Memory B cell (primary cell): ENCODE results near the gene SMIM9.
"Not testable (repeated sequence)": the region's sequence is repeated elsewhere in the genome, so short reads cannot be mapped to it uniquely, and the experiment has no call there.

Experiments
- ATAC-seq: fragments of 150-1000 bp; cut with Tn5 transposase; 2 replicates; pipeline ENCODE4 v1.10.0; 2021; ENCODE audit warnings: low read depth, mild to moderate bottlenecking, moderate library complexity
- DNase-seq, 2 donors: peaks; one replicate each; pipeline ENCODE4 v3.0.0; 2022; ENCODE audit warnings: low spot score in 2 of 2
- H3K27ac Mint-ChIP-seq: one replicate; pipeline ENCODE4 v1.8.0; 2022; ENCODE audit warnings: mild to moderate bottlenecking, moderate library complexity, mixed read lengths
- H3K27me3 Mint-ChIP-seq: one replicate; pipeline ENCODE4 v1.8.0; 2022; ENCODE audit warnings: mixed read lengths
- H3K36me3 Mint-ChIP-seq: one replicate; pipeline ENCODE4 v1.8.0; 2022; ENCODE audit warnings: mild to moderate bottlenecking, mixed read lengths
- H3K4me1 Mint-ChIP-seq: one replicate; pipeline ENCODE4 v1.8.0; 2022; ENCODE audit warnings: mixed read lengths
- H3K4me3 Mint-ChIP-seq: one replicate; pipeline ENCODE4 v1.8.0; 2022; ENCODE audit warnings: mild to moderate bottlenecking, moderate library complexity, mixed read lengths
- H3K9me3 Mint-ChIP-seq: one replicate; pipeline ENCODE4 v1.8.0; 2022; ENCODE audit warnings: mixed read lengths

SMIM9 gene

DNA sequence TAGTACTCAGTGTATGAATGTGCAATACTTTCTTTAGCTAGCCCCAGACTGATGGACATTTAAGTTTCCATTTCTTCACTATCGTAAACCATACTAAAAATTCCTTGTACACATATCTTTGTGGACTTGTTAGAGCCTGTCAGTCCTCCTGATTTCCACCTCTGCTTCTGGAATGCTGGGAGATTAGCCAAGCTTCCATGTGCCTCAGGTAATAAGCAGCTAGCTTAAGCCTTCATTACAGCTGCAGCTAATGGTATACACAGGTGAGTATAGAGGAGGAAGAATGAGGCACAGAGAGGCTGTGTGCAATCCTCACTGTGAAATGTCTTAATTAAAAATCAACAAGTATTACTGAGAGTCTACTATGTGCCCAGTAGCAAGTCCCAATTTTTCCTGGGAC, 9.8 kb downstream of the SMIM9 start:
- no peaks in the 10 kb centered on the region for H3K27me3 Mint-ChIP-seq
- no peaks in the 10 kb centered on the region for H3K9me3 Mint-ChIP-seq
- H3K4me3 Mint-ChIP-seq, result no peak overlapping the region
- no peak overlapping the region for H3K27ac Mint-ChIP-seq
- no peak for ATAC-seq
- no peaks in the 10 kb centered on the region for H3K36me3 Mint-ChIP-seq
- no peak for DNase-seq
- H3K4me1 Mint-ChIP-seq, result peaks cover 21% of the 10 kb centered on the region

GRCh38 chrX:154822029-154822428, 12.4 kb downstream of the SMIM9 start:
- no peaks in the 10 kb centered on the region for H3K9me3 Mint-ChIP-seq
- DNase-seq (no peak), ATAC-seq (no peak)
- H3K27ac Mint-ChIP-seq, result peak overlapping the region; percentile 20
- H3K27me3 Mint-ChIP-seq, result no peaks in the 10 kb centered on the region
- H3K36me3 Mint-ChIP-seq, result no peaks in the 10 kb centered on the region
- H3K4me3 Mint-ChIP-seq, result no peak overlapping the region
- peaks cover 9% of the 10 kb centered on the region for H3K4me1 Mint-ChIP-seq

GRCh38 chrX:154821523-154821922, 12.9 kb downstream of the SMIM9 start:
- no peak for ATAC-seq
- H3K36me3 Mint-ChIP-seq, result no peaks in the 10 kb centered on the region
- no peaks in the 10 kb centered on the region for H3K9me3 Mint-ChIP-seq
- DNase-seq, result no peak
- no peaks in the 10 kb centered on the region for H3K27me3 Mint-ChIP-seq
- no peak overlapping the region for H3K27ac Mint-ChIP-seq
- peaks cover 9% of the 10 kb centered on the region for H3K4me1 Mint-ChIP-seq
- H3K4me3 Mint-ChIP-seq, result no peak overlapping the region

DNA sequence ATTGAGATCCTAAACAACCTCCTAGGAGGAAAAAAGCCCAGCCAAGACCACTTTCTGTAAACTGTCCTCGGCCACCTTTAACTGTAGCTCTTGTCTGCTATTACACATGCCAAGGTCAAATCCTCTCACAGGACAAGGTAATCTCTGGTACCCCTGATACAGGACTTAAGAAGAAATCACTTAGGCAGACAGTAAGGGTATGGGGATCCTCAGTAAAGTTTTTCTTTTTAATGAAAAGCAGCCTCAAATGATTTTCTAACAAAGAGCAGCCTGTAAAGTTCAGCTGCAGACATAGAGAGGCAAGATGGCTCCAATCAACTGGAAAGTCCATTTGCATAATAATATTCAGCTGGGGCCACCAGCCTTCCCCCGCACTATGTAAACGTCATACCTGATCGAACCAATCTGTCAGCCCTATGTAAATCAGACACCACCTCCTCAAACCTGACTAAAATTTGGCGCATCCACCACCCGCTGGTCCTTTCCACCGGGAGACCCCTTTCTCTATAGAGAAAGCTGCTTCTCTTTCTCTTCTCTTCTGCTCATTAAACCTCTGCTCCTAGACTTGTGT, 14.6 kb downstream of the SMIM9 start:
- Mint-ChIP-seq H3K36me3 (no peaks in the 10 kb centered on the region), H3K27me3 (no peaks in the 10 kb centered on the region), H3K4me1 (peaks cover 9% of the 10 kb centered on the region), H3K27ac (peak overlapping the region; percentile 76), H3K9me3 (no peaks in the 10 kb centered on the region), H3K4me3 (peak overlapping the region; percentile 74)
- peak; percentile 99 for ATAC-seq
- peak; percentile 24 for DNase-seq

DNA sequence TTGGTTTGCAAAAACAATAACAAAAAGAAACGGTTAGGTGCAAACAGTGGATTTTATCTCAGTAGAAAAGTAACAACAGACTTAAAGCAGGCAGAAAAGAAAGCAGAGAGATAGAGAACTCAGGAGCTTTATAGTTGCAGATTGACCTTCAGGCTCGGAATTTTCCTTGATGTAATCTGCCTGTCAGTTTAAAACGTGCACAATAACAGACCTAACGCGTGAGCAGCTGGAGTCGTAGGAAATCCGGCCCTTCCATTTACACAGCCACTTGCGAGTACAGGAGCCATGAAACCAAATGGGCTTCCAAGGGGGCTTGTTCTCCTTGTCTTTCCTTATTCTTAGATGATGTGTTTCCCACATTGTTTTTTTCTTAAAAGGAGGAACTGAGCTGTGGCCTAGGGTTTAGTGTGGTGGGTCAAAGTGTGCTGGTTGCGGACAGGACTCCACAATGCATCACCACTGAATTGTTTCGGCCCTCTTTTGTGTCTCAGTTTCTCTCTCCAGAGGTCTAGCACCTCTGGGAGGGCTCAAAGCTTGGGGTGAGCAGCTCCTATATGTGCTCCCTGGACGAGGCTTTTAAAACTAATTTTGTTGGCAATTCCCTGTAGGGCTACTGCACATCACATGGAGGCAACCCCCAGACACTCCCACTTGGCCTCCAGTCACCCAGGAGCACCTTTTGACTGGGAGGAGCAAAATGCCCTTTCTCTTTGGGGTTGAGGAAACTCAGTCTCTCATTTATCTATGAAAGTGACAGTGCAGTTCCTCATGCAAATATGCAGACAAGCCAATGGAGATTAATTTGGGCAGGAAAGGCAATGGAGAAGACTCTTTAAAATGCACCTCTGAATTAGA, 15.3 kb downstream of the SMIM9 start:
- Mint-ChIP-seq H3K4me1 (peaks cover 9% of the 10 kb centered on the region), H3K9me3 (no peaks in the 10 kb centered on the region), H3K27ac (peak overlapping the region; percentile 76), H3K27me3 (no peaks in the 10 kb centered on the region), H3K4me3 (peak overlapping the region; percentile 74), H3K36me3 (no peaks in the 10 kb centered on the region)
- ATAC-seq (peak; percentile 49), DNase-seq (no peak)

GRCh38 chrX:154817048-154817618, 17.3 kb downstream of the SMIM9 start:
- H3K4me3 Mint-ChIP-seq, H3K4me1 Mint-ChIP-seq, H3K27me3 Mint-ChIP-seq, ATAC-seq, H3K36me3 Mint-ChIP-seq, H3K9me3 Mint-ChIP-seq, H3K27ac Mint-ChIP-seq, DNase-seq: not testable (repeated sequence)

DNA sequence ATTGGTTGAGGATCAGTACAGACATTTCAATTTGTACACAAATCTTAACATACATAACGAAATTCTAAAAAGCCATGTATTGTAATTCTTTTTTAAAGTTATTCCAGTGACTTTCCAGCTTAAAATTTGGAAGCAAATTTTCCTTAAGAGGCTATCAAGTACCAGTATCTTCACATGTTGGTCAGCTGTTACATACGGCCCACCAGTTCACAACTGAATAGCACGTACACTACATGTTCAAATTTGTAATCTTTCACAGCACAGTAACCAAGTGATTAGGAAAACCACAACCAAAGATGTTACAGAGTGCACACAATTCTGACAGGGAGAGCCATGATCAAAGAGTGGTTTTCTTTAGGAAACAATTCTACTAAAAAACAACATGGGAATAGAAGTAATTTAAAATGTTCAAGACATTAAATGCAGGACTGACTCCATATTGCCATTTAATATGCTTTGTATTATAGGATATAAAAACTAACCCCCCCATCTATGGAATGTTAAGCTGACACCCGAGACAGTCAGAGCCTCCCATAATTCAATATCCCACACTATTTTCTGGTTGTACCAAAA, 18.1 kb downstream of the SMIM9 start:
- ATAC-seq, H3K4me3 Mint-ChIP-seq, DNase-seq, H3K9me3 Mint-ChIP-seq, H3K36me3 Mint-ChIP-seq, H3K4me1 Mint-ChIP-seq, H3K27me3 Mint-ChIP-seq, H3K27ac Mint-ChIP-seq: not testable (repeated sequence)

DNA sequence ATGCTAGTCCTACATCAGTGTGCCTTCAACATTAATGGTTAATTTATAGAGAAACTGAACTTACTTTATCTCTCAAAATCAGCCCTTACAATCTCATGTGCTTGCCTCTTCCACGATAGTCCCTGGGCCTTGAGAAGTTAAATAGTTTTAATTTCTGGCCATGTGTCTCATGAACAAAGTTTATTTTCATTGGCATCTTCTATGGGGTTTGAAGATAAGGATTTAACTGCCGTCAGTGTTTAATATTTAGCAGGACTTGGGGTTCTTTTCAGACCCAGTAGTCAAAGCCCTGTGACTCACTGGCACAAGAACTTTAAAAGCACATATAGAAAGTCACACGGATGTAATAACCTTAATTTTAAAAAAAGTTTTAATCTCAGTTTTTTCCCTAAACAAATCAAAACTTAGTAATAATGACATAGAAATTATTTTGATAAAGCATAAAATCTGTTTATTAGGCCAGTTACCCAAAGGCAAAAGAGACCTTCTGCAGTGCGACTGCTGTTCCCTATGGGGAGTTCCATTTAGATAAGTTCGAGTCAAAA, 19.1 kb downstream of the SMIM9 start:
- Mint-ChIP-seq H3K9me3 (no peaks in the 10 kb centered on the region), H3K4me3 (no peak overlapping the region), H3K4me1 (peaks cover 7% of the 10 kb centered on the region), H3K27ac (no peak overlapping the region), H3K27me3 (no peaks in the 10 kb centered on the region), H3K36me3 (no peaks in the 10 kb centered on the region)
- DNase-seq (no peak), ATAC-seq (no peak)

- Mint-ChIP-seq H3K9me3 (no peaks in the 10 kb centered on the region), H3K4me3 (no peak overlapping the region), H3K27ac (no peak overlapping the region), H3K4me1 (peaks cover 1% of the 10 kb centered on the region), H3K36me3 (no peaks in the 10 kb centered on the region), H3K27me3 (no peaks in the 10 kb centered on the region)
- ATAC-seq, result no peak
- DNase-seq, result no peak
Observed at GRCh38 chrX:154813801-154814200, 20.7 kb downstream of the SMIM9 start.

DNA sequence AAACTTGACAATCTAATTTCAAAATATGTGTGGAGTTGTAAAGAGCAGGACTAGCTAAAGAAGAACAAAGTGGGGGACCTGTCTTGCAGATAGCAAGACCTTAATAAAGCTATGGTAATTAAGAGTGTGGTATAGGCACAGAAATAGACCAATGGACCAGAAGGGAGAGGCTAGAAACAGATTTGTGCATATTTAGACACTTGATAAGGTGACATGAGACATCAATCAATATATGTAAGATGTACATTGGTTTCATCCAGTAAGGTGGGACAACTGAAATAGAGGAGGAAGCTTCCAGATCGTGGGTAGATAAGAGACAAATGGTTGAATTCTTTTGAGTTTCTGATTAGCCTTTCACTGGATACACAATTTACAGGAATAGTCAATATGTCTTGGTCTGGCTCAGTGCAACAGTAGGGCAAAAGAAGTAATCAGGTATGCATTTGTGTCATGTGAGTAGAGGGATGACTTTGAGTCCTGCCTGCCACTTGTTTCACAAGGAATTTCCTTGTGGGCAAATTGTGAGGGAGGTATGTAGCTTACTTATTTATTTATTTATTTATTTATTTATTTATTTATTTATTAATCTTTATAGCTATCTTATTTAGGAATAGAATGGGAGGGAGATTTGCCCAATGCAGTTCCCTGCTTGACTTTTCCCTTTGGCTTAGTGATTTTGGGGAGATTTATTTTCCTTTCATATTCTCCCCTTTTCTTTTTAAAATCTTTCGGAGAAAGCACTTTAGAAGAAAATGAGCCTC, 21.9 kb downstream of the SMIM9 start:
- H3K4me1 Mint-ChIP-seq, result no peaks in the 10 kb centered on the region
- no peak for DNase-seq
- ATAC-seq, result no peak

GRCh38 chrX:154809939-154810665, 24.4 kb downstream of the SMIM9 start:
- Mint-ChIP-seq H3K4me1 (peaks cover 2% of the 10 kb centered on the region), H3K4me3 (no peak overlapping the region), H3K27me3 (no peaks in the 10 kb centered on the region), H3K27ac (no peak overlapping the region), H3K36me3 (no peaks in the 10 kb centered on the region), H3K9me3 (no peaks in the 10 kb centered on the region)
- DNase-seq, result no peak
- ATAC-seq, result no peak

More for the DNA sequence above, 21.9 kb downstream of the SMIM9 start:
- H3K4me3 Mint-ChIP-seq, result no peak overlapping the region
- no peak overlapping the region for H3K27ac Mint-ChIP-seq
- no peaks in the 10 kb centered on the region for H3K9me3 Mint-ChIP-seq
- H3K36me3 Mint-ChIP-seq, result no peaks in the 10 kb centered on the region
- no peaks in the 10 kb centered on the region for H3K27me3 Mint-ChIP-seq

- no peaks in the 10 kb centered on the region for H3K36me3 Mint-ChIP-seq
- ATAC-seq (no peak), DNase-seq (no peak)
- H3K4me3 Mint-ChIP-seq, result no peak overlapping the region
- no peak overlapping the region for H3K27ac Mint-ChIP-seq
- H3K4me1 Mint-ChIP-seq, result peaks cover 8% of the 10 kb centered on the region
- no peaks in the 10 kb centered on the region for H3K9me3 Mint-ChIP-seq
- no peaks in the 10 kb centered on the region for H3K27me3 Mint-ChIP-seq
Observed at GRCh38 chrX:154806837-154807501, 27.5 kb downstream of the SMIM9 start.

DNA sequence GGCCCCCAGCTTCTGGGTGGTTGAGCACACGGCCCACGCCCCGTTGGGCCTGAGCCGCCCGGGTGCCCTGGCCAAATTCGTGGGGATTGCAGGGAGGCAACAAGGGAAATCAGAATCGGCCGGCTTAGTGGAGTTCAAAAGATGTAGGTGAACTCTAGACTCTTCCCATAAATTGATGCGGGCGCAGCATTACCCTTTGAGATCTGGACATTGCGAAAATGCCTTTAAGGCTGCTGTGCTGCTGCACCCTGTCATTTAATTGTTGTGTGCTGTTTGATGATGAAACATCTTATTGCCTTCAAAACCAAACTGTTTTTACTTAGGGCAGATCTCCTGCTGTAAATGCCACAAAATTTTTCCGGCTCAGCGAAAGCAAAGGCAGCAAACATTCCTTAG, 28.8 kb downstream of the SMIM9 start:
- Mint-ChIP-seq H3K4me3 (peak overlapping the region; percentile 86), H3K27ac (no peak overlapping the region), H3K36me3 (no peaks in the 10 kb centered on the region), H3K27me3 (no peaks in the 10 kb centered on the region), H3K9me3 (no peaks in the 10 kb centered on the region), H3K4me1 (peaks cover 10% of the 10 kb centered on the region)
- DNase-seq (no peak), ATAC-seq (no peak)
